Epithelial cell of esophagus (primary cell): ENCODE results near the gene C6orf62.

ENCODE experiments used
- DNase-seq: peaks from one replicate; pipeline ENCODE4 v3.0.0; 2010; ENCODE audit warnings: low read depth
- H3K4me3 ChIP-seq: 2 replicates; pipeline ENCODE4 v1.5.1; 2011; ENCODE audit warnings: mild to moderate bottlenecking, low read length, control low read depth
- TF ChIP-seq, protein P1 (sequence below): IDR thresholded peaks from 2 replicates; pipeline ENCODE4 v1.5.1; 2011; ENCODE audit warnings: low read depth, mild to moderate bottlenecking, low read length, control low read depth, inconsistent platforms; ENCODE audit not compliant: insufficient read depth; ENCODE audit errors: missing control alignments

C6orf62 gene

DNA sequence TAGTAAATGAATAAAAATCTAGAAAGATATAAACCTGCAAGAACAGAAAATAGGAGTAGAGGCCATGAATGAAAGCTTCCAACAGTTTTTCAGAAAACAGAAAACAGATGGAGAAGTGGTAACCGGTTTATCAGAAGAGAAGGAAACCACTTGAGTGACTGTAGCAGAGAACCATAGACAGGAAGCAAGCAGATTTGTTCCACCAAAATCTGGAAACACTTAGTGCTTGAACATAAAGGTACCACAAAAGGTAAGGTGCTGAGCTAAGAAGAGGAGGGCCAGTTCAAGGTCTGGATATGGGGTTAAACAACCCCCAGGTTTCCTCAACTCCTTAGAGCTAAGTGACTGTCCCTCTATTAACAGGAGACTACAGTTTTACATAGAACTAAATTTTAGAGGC lies 63.7 kb downstream of the C6orf62 start:
- DNase-seq: no peak
- H3K4me3 ChIP-seq: no peak overlapping the region
- TF ChIP-seq, protein P1, sequence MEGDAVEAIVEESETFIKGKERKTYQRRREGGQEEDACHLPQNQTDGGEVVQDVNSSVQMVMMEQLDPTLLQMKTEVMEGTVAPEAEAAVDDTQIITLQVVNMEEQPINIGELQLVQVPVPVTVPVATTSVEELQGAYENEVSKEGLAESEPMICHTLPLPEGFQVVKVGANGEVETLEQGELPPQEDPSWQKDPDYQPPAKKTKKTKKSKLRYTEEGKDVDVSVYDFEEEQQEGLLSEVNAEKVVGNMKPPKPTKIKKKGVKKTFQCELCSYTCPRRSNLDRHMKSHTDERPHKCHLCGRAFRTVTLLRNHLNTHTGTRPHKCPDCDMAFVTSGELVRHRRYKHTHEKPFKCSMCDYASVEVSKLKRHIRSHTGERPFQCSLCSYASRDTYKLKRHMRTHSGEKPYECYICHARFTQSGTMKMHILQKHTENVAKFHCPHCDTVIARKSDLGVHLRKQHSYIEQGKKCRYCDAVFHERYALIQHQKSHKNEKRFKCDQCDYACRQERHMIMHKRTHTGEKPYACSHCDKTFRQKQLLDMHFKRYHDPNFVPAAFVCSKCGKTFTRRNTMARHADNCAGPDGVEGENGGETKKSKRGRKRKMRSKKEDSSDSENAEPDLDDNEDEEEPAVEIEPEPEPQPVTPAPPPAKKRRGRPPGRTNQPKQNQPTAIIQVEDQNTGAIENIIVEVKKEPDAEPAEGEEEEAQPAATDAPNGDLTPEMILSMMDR: no peak
